Endodermal cell (in vitro differentiated cells): ENCODE measurements around the gene CHST9. TPM values are rescaled to one million over a fixed set of nuclear protein-coding genes. Genes with fewer than 3 reads are reported as not detected.

Experiments used
- DNase-seq: peaks from one replicate; pipeline ENCODE4 v3.0.0-alpha.2; 2017
- H3K27ac ChIP-seq: 2 replicates; pipeline ENCODE4 v1.5.1; 2013; ENCODE audit warnings: mild to moderate bottlenecking, low read depth, low read length, moderate library complexity
- H3K27me3 ChIP-seq: 2 replicates; pipeline ENCODE4 v1.6.1; 2013; ENCODE audit warnings: mild to moderate bottlenecking, low read length, moderate library complexity; ENCODE audit not compliant: insufficient read depth, control insufficient read depth, poor library complexity, severe bottlenecking
- H3K36me3 ChIP-seq: 2 replicates; pipeline ENCODE4 v1.7.0; 2013; ENCODE audit warnings: mild to moderate bottlenecking, low read length, moderate library complexity; ENCODE audit not compliant: control insufficient read depth, insufficient read depth
- H3K4me1 ChIP-seq: one replicate; pipeline ENCODE4 v1.7.0; 2013; ENCODE audit warnings: low read length; ENCODE audit not compliant: control insufficient read depth, insufficient read depth
- H3K4me3 ChIP-seq: 2 replicates; pipeline ENCODE4 v1.5.1; 2013; ENCODE audit warnings: mild to moderate bottlenecking, low read length, moderate library complexity
- H3K9ac ChIP-seq: 2 replicates; pipeline ENCODE4 v1.6.1; 2013; ENCODE audit warnings: mild to moderate bottlenecking, low read length, moderate library complexity; ENCODE audit not compliant: poor library complexity, severe bottlenecking; ENCODE audit errors: extremely low read depth
- H3K9me3 ChIP-seq: 2 replicates; pipeline ENCODE4 v1.6.1; 2013; ENCODE audit warnings: mild to moderate bottlenecking, low read length, moderate library complexity; ENCODE audit not compliant: control insufficient read depth
- H3K27ac Mint-ChIP-seq: 2 replicates; pipeline ENCODE4 v1.8.0; 2020; ENCODE audit warnings: mixed read lengths
- H3K27me3 Mint-ChIP-seq: 2 replicates; pipeline ENCODE4 v1.8.0; 2021; ENCODE audit warnings: mild to moderate bottlenecking, mixed read lengths; ENCODE audit not compliant: insufficient read depth
- H3K36me3 Mint-ChIP-seq: 2 replicates; pipeline ENCODE4 v1.8.0; 2020; ENCODE audit warnings: low read depth, mixed read lengths
- H3K4me1 Mint-ChIP-seq: 2 replicates; pipeline ENCODE4 v1.8.0; 2020; ENCODE audit warnings: mixed read lengths
- H3K4me3 Mint-ChIP-seq: 2 replicates; pipeline ENCODE4 v1.8.0; 2020; ENCODE audit warnings: mild to moderate bottlenecking, moderate library complexity, mixed read lengths
- H3K9me3 Mint-ChIP-seq: 2 replicates; pipeline ENCODE4 v1.8.0; 2020; ENCODE audit warnings: mild to moderate bottlenecking, mixed read lengths
- WGBS, 2 experiments: methylation state at CpG; one replicate each; pipeline versions ENCODE4 v1.1.5 to v1.1.7; 2013; ENCODE audit warnings: missing lambda C conversion rate in 2 of 2, mixed read lengths in 1 of 2; ENCODE audit not compliant: insufficient coverage in 1 of 2, insufficient read length in 1 of 2; 5-methylcytosine and 5-hydroxymethylcytosine counted together
- total RNA-seq, 2 donors: library from RNA; stranded (reverse); fragmentation: NEBNext Ultra II Directional in 1 of 2; extraction: Animal tissue kit (Norgen Biotek cat#: 25700) in 1 of 2; gene quantifications; 2 replicates in 1 of 2; 3 replicates in 1 of 2; pipeline ENCODE4 v1.2.1, GENCODE V29; 2021
- TF ChIP-seq, protein P1 (sequence below): fragments of 200-600 bp; sonication (generic); conservative IDR thresholded peaks from 2 replicates; pipeline ENCODE4 v1.5.0; 2021; ENCODE audit warnings: antibody characterized with exemption, mild to moderate bottlenecking

Gene CHST9
- total RNA-seq, 2 donors from 2014 or later, result 47.5 to 75.8 TPM

DNA sequence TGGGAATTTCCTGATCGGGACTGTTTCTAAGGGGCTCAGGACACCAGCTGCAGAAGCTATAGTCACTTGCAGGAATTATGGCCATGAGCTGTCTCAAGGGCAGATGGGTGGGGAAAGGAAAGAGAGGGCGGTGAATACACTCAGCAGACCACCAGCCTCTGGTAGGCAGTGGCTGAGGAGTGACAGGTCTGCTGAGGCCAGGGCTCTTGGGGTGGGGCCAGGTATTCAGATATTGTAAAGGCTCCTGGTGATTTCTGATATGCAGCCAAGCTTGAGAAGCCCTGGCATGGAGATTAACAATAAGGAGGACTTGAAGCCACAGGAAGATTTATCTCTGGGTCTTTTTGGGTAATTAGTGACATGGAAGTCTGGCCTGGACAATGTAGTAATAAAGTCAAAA lies 174.3 kb downstream of the CHST9 start:
- H3K9ac ChIP-seq, result no peak overlapping the region
- no peak overlapping the region for H3K27ac ChIP-seq
- H3K36me3 ChIP-seq, result no peaks in the 10 kb centered on the region
- Mint-ChIP-seq H3K9me3 (no peaks in the 10 kb centered on the region), H3K27me3 (no peaks in the 10 kb centered on the region), H3K4me1 (peaks cover 3% of the 10 kb centered on the region), H3K27ac (no peak overlapping the region), H3K36me3 (peaks cover 3% of the 10 kb centered on the region), H3K4me3 (no peak overlapping the region)
- 94 to 100% methylated on average over 1 to 2 of the region's 2 CpGs for WGBS, 2 experiments
- H3K9me3 ChIP-seq, result no peaks in the 10 kb centered on the region
- no peak overlapping the region for H3K4me3 ChIP-seq
- no peaks in the 10 kb centered on the region for H3K4me1 ChIP-seq
- TF ChIP-seq, protein P1, sequence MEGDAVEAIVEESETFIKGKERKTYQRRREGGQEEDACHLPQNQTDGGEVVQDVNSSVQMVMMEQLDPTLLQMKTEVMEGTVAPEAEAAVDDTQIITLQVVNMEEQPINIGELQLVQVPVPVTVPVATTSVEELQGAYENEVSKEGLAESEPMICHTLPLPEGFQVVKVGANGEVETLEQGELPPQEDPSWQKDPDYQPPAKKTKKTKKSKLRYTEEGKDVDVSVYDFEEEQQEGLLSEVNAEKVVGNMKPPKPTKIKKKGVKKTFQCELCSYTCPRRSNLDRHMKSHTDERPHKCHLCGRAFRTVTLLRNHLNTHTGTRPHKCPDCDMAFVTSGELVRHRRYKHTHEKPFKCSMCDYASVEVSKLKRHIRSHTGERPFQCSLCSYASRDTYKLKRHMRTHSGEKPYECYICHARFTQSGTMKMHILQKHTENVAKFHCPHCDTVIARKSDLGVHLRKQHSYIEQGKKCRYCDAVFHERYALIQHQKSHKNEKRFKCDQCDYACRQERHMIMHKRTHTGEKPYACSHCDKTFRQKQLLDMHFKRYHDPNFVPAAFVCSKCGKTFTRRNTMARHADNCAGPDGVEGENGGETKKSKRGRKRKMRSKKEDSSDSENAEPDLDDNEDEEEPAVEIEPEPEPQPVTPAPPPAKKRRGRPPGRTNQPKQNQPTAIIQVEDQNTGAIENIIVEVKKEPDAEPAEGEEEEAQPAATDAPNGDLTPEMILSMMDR, result no peak
- no peak for DNase-seq
- H3K27me3 ChIP-seq, result no peaks in the 10 kb centered on the region

DNA sequence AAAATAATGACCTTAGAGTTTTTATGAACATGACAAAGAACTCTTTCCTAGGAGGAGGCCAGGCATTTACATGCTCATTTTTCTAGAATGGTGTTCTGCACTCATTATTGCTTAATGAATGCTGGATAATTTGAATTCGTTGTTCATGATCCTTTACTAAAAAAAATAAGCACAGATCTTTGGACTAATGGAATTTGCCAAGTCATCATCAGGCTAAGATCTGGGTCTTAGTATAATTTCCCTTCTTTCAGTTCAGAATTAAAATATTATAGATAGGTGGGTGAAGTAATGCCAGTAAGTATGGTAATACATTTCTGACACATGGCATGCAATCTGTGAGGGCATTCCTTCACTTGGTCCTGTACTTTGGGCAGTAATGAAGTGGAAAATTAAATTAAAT lies 175.8 kb downstream of the CHST9 start:
- Histone ChIP-seq H3K9ac (no peak overlapping the region), H3K4me1 (no peaks in the 10 kb centered on the region), H3K27me3 (no peaks in the 10 kb centered on the region), H3K9me3 (no peaks in the 10 kb centered on the region), H3K4me3 (no peak overlapping the region), H3K27ac (no peak overlapping the region), H3K36me3 (no peaks in the 10 kb centered on the region)
- DNase-seq, result no peak
- Mint-ChIP-seq H3K36me3 (peaks cover 3% of the 10 kb centered on the region), H3K4me1 (peaks cover 3% of the 10 kb centered on the region), H3K27me3 (no peaks in the 10 kb centered on the region), H3K4me3 (no peak overlapping the region), H3K27ac (no peak overlapping the region), H3K9me3 (no peaks in the 10 kb centered on the region)
- TF ChIP-seq, protein P1, result no peak
- 100% methylated on average over 1 of the region's 1 CpG for WGBS, 2 experiments

DNA sequence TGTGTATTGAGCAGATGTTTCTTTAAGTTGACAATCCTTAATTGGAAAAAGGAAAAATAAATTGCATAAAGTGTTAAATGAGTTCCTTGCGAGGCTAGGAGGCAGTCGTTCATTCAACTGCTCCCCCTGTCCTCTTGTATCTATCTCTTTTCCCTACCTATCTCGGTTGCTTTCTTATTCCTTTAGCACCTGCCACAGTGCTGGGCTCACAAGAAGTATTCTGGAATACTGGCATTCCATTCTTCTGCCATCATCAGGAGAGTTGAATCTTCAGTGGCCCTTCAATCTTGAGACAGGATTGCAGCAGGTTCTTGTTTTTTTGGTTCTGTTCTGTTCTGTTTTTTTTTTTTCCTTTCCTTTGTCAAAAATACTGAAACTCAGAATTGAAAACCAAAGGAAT lies 176.5 kb downstream of the CHST9 start:
- WGBS, 2 experiments, result 54 to 66% methylated on average over 2 to 3 of the region's 3 CpGs
- peaks cover 3% of the 10 kb centered on the region for H3K36me3 Mint-ChIP-seq
- Histone ChIP-seq H3K9ac (no peak overlapping the region), H3K27ac (no peak overlapping the region), H3K36me3 (no peaks in the 10 kb centered on the region), H3K27me3 (no peaks in the 10 kb centered on the region), H3K9me3 (no peaks in the 10 kb centered on the region), H3K4me3 (no peak overlapping the region), H3K4me1 (no peaks in the 10 kb centered on the region)
- no peaks in the 10 kb centered on the region for H3K27me3 Mint-ChIP-seq
- no peaks in the 10 kb centered on the region for H3K9me3 Mint-ChIP-seq
- no peak overlapping the region for H3K27ac Mint-ChIP-seq
- no peak overlapping the region for H3K4me3 Mint-ChIP-seq
- TF ChIP-seq, protein P1, result no peak
- H3K4me1 Mint-ChIP-seq, result peaks cover 5% of the 10 kb centered on the region
- DNase-seq, result no peak
